Trophoblast cell (in vitro differentiated cells and primary cell): ENCODE results near the gene DCP1B.

Experiments
- DNase-seq, 2 donors: peaks; one replicate each; pipeline ENCODE4 v3.0.0-alpha.2; 2016
- H2AFZ ChIP-seq: 2 replicates; pipeline ENCODE4 v1.6.1; 2013; ENCODE audit warnings: low read length, moderate library complexity, mild to moderate bottlenecking; ENCODE audit not compliant: insufficient read depth, poor library complexity
- H2AK5ac ChIP-seq: 2 replicates; pipeline ENCODE4 v1.6.1; 2013; ENCODE audit warnings: mild to moderate bottlenecking, low read length
- H2BK120ac ChIP-seq: 2 replicates; pipeline ENCODE4 v1.6.1; 2013; ENCODE audit warnings: low read length, mild to moderate bottlenecking, moderate library complexity; ENCODE audit not compliant: insufficient read depth, poor library complexity
- H2BK12ac ChIP-seq: 2 replicates; pipeline ENCODE4 v1.6.1; 2013; ENCODE audit warnings: mild to moderate bottlenecking, low read length, moderate library complexity
- H2BK5ac ChIP-seq: 2 replicates; pipeline ENCODE4 v1.6.1; 2013; ENCODE audit warnings: low read length, low read depth, moderate library complexity, mild to moderate bottlenecking; ENCODE audit not compliant: poor library complexity
- H3K14ac ChIP-seq: 2 replicates; pipeline ENCODE4 v1.6.1; 2013; ENCODE audit warnings: mild to moderate bottlenecking, low read length
- H3K18ac ChIP-seq: 2 replicates; pipeline ENCODE4 v1.6.1; 2013; ENCODE audit warnings: mild to moderate bottlenecking, low read length
- H3K23ac ChIP-seq: 2 replicates; pipeline ENCODE4 v1.6.1; 2013; ENCODE audit warnings: low read length
- H3K27ac ChIP-seq: 2 replicates; pipeline ENCODE4 v1.5.1; 2013; ENCODE audit warnings: low read depth, mild to moderate bottlenecking, inconsistent platforms, low read length, moderate library complexity
- H3K27me3 ChIP-seq: 2 replicates; pipeline ENCODE4 v1.6.1; 2013; ENCODE audit warnings: inconsistent platforms, mild to moderate bottlenecking, low read length, moderate library complexity; ENCODE audit not compliant: insufficient read depth
- H3K36me3 ChIP-seq, 2 experiments: 1 replicate in 1 of 2; 2 replicates in 1 of 2; pipeline ENCODE4 v1.6.1; 2013; ENCODE audit warnings: low read length in 2 of 2, mild to moderate bottlenecking in 2 of 2, moderate library complexity in 1 of 2; ENCODE audit not compliant: insufficient read depth in 2 of 2, control insufficient read depth in 1 of 2
- H3K4ac ChIP-seq: 2 replicates; pipeline ENCODE4 v1.6.1; 2013; ENCODE audit warnings: low read depth, mild to moderate bottlenecking, low read length, moderate library complexity
- H3K4me1 ChIP-seq, 2 experiments: 1 replicate in 1 of 2; 2 replicates in 1 of 2; pipeline ENCODE4 v1.6.1; 2013; ENCODE audit warnings: low read length in 2 of 2, mild to moderate bottlenecking in 2 of 2, moderate library complexity in 1 of 2; ENCODE audit not compliant: insufficient read depth in 2 of 2, control insufficient read depth in 1 of 2
- H3K4me2 ChIP-seq: 2 replicates; pipeline ENCODE4 v1.6.1; 2013; ENCODE audit warnings: inconsistent platforms, mild to moderate bottlenecking, low read length, moderate library complexity
- H3K4me3 ChIP-seq: 2 replicates; pipeline ENCODE4 v1.5.1; 2013; ENCODE audit warnings: mild to moderate bottlenecking, low read depth, low read length, inconsistent platforms
- H3K79me1 ChIP-seq: one replicate; pipeline ENCODE4 v1.6.1; 2013; ENCODE audit warnings: low read length
- H3K79me2 ChIP-seq: 2 replicates; pipeline ENCODE4 v1.6.1; 2013; ENCODE audit warnings: low read length, mild to moderate bottlenecking; ENCODE audit not compliant: control insufficient read depth, insufficient read depth, poor library complexity
- H3K9ac ChIP-seq: 2 replicates; pipeline ENCODE4 v1.6.1; 2013; ENCODE audit warnings: mild to moderate bottlenecking, low read length
- H3K9me3 ChIP-seq: 2 replicates; pipeline ENCODE4 v1.6.1; 2013; ENCODE audit warnings: low read depth, mild to moderate bottlenecking, control low read depth, inconsistent platforms, low read length; ENCODE audit not compliant: insufficient read depth
- H4K12ac ChIP-seq: 2 replicates; pipeline ENCODE4 v1.6.1; 2013; ENCODE audit warnings: low read depth, mild to moderate bottlenecking, low read length, moderate library complexity
- H4K8ac ChIP-seq: 2 replicates; pipeline ENCODE4 v1.6.1; 2013; ENCODE audit warnings: low read depth, mild to moderate bottlenecking, low read length, moderate library complexity
- H4K91ac ChIP-seq: one replicate; pipeline ENCODE4 v1.6.1; 2013; ENCODE audit warnings: low read depth, mild to moderate bottlenecking, low read length, moderate library complexity
- WGBS: extraction: QIAGEN DNeasy Blood & Tissue Kit; methylation state at CpG from one replicate; pipeline ENCODE4 v1.1.7; 2013; ENCODE audit warnings: missing lambda C conversion rate; ENCODE audit not compliant: insufficient read length, insufficient coverage; ENCODE audit errors: extremely low coverage; 5-methylcytosine and 5-hydroxymethylcytosine counted together

DCP1B gene

DNA sequence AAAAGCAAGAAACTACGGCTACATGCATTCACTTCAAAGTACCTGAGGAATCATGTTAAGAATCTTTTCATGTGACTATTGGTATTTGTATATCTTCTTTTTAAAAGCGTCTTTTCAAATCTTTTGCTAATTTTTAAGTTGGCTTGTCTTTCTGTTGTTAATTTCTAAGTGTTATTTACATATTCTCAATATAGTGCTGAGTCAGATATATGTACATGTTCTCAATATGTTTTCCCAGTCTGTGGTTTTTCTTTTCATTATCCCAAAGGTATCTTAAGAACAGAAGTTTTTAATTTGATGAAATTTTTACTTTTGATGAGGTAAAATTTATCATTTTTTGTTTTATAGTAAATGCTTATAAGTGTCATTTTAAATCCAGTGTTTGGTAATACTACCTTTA lies 24.0 kb downstream of the DCP1B start:
- Histone ChIP-seq H3K27ac (no peak overlapping the region), H3K18ac (no peak overlapping the region), H4K91ac (no peak overlapping the region), H3K27me3 (no peaks in the 10 kb centered on the region), H2BK120ac (no peak overlapping the region), H3K4me2 (no peak overlapping the region), H4K8ac (no peak overlapping the region), H3K9me3 (no peaks in the 10 kb centered on the region), H3K4ac (no peak overlapping the region), H2BK12ac (no peak overlapping the region), H3K79me1 (no peaks in the 10 kb centered on the region), H3K14ac (no peak overlapping the region), H2BK5ac (no peak overlapping the region), H4K12ac (no peak overlapping the region), H3K4me1 (peaks cover 0 to 3% of the 10 kb centered on the region in 2 experiments), H3K36me3 (no peaks in the 10 kb centered on the region), H2AFZ (no peak overlapping the region), H3K9ac (no peak overlapping the region), H2AK5ac (no peak overlapping the region), H3K4me3 (no peak overlapping the region), H3K23ac (no peak overlapping the region), H3K79me2 (no peaks in the 10 kb centered on the region)
- WGBS = no CpG with 5 or more reads among the region's 2 CpGs
- no peak for DNase-seq

DNA sequence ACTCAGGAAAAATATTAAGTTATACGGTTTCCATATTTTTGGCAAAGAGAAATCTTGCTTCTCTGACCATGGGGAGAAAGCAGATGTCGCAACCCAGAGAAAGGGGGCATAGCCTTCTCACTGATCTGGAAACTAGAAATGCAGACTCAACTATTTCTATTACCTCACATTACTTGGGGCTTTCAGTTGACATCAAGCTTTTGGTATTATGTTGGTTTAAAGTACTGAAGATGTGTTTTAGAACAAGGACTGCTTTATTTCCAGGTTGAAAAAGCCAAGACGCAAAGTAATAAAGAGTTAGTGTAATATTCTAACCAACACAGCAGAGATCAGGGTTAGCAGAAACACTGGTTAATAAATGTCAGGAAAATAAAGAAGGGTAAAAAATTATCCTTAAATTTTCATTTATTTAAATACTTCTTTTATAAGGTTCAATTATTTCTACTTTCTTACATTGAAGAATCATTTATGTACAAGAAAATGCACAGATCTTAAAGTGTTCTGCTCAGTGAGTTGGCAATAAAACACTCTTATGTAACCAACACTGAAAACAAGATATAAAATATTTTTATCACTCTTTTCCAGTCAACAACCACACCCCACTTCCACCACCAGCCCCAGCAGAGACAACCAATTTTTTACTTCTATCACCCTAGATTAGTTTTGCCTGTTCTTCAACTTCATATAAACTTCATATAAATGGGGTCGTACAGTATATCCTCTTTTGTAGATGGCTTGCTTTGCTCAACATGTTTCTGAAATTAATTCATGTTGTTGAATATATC lies 26.0 kb downstream of the DCP1B start:
- no peak for DNase-seq
- Histone ChIP-seq H4K91ac (no peak overlapping the region), H3K36me3 (no peaks in the 10 kb centered on the region), H2BK120ac (no peak overlapping the region), H2BK5ac (no peak overlapping the region), H3K79me1 (peaks cover 1% of the 10 kb centered on the region), H3K14ac (no peak overlapping the region), H3K27me3 (no peaks in the 10 kb centered on the region), H2BK12ac (no peak overlapping the region), H2AFZ (no peak overlapping the region), H3K9ac (no peak overlapping the region), H3K27ac (no peak overlapping the region), H3K4me1 (peaks cover 0 to 3% of the 10 kb centered on the region in 2 experiments), H3K9me3 (no peaks in the 10 kb centered on the region), H3K4me3 (no peak overlapping the region), H3K79me2 (no peaks in the 10 kb centered on the region), H3K4me2 (no peak overlapping the region), H4K12ac (no peak overlapping the region), H3K23ac (no peak overlapping the region), H3K18ac (no peak overlapping the region), H3K4ac (no peak overlapping the region), H4K8ac (no peak overlapping the region), H2AK5ac (no peak overlapping the region)
- WGBS = no CpG with 5 or more reads among the region's 4 CpGs

DNA sequence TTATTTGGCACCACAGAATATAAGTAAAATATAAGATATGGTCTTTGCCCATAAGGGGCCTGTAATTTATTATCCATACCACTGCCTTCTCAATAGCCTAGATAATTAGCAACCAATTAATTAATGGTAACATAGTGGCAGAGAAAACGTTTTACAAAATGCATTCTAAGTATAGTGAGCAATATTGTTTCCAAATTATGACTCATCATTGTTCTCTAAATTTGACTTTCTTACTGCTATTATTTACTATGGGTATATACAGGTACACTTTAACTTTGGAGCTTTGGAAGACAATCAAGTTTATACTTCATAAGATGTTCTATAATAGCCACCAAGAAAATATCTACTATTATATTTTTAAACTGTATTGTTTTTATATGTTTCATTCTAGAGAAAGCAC lies 26.7 kb downstream of the DCP1B start:
- DNase-seq = no peak
- Histone ChIP-seq H3K4me3 (no peak overlapping the region), H3K27ac (no peak overlapping the region), H3K9ac (no peak overlapping the region), H4K8ac (no peak overlapping the region), H4K12ac (no peak overlapping the region), H3K79me1 (peaks cover 1% of the 10 kb centered on the region), H3K4me2 (no peak overlapping the region), H3K36me3 (no peaks in the 10 kb centered on the region), H3K4me1 (peaks cover 0 to 3% of the 10 kb centered on the region in 2 experiments), H3K4ac (no peak overlapping the region), H2BK12ac (no peak overlapping the region), H4K91ac (no peak overlapping the region), H2BK5ac (no peak overlapping the region), H2AFZ (no peak overlapping the region), H3K79me2 (no peaks in the 10 kb centered on the region), H2BK120ac (no peak overlapping the region), H2AK5ac (no peak overlapping the region), H3K18ac (no peak overlapping the region), H3K9me3 (no peaks in the 10 kb centered on the region), H3K23ac (no peak overlapping the region), H3K27me3 (no peaks in the 10 kb centered on the region), H3K14ac (no peak overlapping the region)
- WGBS = no CpG with 5 or more reads among the region's 1 CpG

DNA sequence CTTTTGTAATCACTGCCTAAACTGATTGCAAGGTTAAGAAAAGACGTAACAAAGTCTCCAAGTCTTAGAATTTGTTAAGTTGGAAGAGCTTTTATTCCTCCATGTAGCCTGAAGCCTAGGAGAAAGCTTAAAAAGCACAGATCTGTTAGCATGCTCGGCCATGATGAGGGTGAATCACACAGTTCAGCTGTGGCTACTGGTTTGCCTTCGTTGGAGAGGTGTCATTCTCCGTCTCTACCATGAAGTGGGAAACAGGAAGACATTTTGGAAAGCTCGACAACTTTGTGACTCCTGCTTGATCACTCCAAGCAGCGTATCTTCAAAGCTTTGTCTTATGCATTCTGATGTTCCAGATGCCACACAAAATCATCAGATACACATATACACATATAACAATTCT lies 27.1 kb downstream of the DCP1B start:
- no peaks in the 10 kb centered on the region for H3K36me3 ChIP-seq
- H4K91ac ChIP-seq = no peak overlapping the region
- no peak overlapping the region for H3K23ac ChIP-seq
- no peaks in the 10 kb centered on the region for H3K27me3 ChIP-seq
- H4K8ac ChIP-seq = no peak overlapping the region
- H3K9me3 ChIP-seq = no peaks in the 10 kb centered on the region
- no peaks in the 10 kb centered on the region for H3K79me2 ChIP-seq
- H3K27ac ChIP-seq = no peak overlapping the region
- peaks cover 0 to 3% of the 10 kb centered on the region in 2 experiments for H3K4me1 ChIP-seq
- H3K18ac ChIP-seq = no peak overlapping the region
- no peak overlapping the region for H2BK12ac ChIP-seq
- DNase-seq = no peak
- no peak overlapping the region for H3K9ac ChIP-seq
- WGBS = no CpG with 5 or more reads among the region's 6 CpGs
- H3K4me3 ChIP-seq = no peak overlapping the region
- no peak overlapping the region for H3K14ac ChIP-seq
- H2BK5ac ChIP-seq = no peak overlapping the region
- no peak overlapping the region for H2AK5ac ChIP-seq
- H3K4ac ChIP-seq = no peak overlapping the region
- no peak overlapping the region for H2BK120ac ChIP-seq
- H3K79me1 ChIP-seq = peaks cover 1% of the 10 kb centered on the region
- no peak overlapping the region for H3K4me2 ChIP-seq
- H2AFZ ChIP-seq = no peak overlapping the region
- no peak overlapping the region for H4K12ac ChIP-seq
